ENCODE measurements around the gene MARS1.
"Not testable (repeated sequence)": the region's sequence is repeated elsewhere in the genome, so short reads cannot be mapped to it uniquely, and the experiment has no call there.

The MARS1 gene

DNA sequence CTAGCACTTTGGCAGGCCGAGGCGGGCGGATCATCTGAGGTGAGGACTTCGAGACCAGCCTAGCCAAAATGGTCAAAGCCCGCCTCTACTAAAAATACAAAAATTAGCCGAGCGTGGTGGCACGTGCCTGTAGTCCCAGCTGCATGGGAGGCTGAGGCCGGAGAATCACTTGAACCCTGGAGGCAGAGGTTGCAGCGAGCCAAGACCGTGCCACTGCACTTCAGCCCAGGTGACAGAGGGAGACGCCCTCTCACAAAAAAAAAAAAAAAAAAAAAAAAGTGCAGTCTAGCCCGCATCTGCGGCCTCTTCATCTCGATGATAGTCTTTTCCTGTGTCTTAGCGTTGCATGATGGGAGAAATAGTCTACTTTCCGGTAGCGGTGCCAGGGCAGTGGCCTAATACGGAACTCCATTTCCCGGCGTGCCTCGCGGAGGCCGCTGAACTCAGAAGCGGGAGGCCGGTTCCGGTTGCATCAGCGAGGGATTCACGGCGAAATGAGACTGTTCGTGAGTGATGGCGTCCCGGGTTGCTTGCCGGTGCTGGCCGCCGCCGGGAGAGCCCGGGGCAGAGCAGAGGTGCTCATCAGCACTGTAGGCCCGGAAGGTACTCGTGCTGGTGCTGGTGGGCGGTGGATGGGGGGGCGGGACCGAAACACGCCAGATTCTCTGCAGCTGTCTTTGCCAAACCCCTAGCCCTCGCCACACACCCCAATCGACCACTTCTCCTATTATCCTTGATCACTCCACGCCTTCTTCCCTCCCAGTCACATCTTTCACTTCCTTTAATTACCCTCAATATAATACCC is at the start of gene MARS1:
Gene MARS1 (plus strand): TSS at position 472 of the 805 bp plus-strand sequence. CDS start 23 bp downstream, at position 495.
- peak within 1 kb of the TSS; percentile 77 for H3K27ac ChIP-seq (ENCODE audit: low read depth, low read length)
- peak within 1 kb of the TSS; percentile 86 to 94 (median 88) for H3K4me3 ChIP-seq (ENCODE audit: low read depth in 1 of 5, low read length in 5 of 5)
- no peaks in the 10 kb centered on the region for H3K9me3 ChIP-seq (ENCODE audit: control insufficient read depth in 5 of 5, low read length in 5 of 5)
- peaks cover 0 to 20% (median 16%) of the 10 kb centered on the region in 5 donors for H3K4me1 ChIP-seq (ENCODE audit: control insufficient read depth in 5 of 5, insufficient read depth in 5 of 5, low read length in 5 of 5)
- H3K9ac ChIP-seq (ENCODE audit: low read length in 5 of 5): peak within 1 kb of the TSS; percentile 12 to 96 (median 89)
- H3K27me3 ChIP-seq (ENCODE audit: control insufficient read depth in 5 of 5, insufficient read depth in 4 of 5, low read length in 5 of 5): no peaks in the 10 kb centered on the region
- peaks cover 8 to 34% (median 31%) of the 10 kb centered on the region in 5 donors for H3K36me3 ChIP-seq (ENCODE audit: control insufficient read depth in 5 of 5, insufficient read depth in 5 of 5, low read length in 5 of 5)

DNA sequence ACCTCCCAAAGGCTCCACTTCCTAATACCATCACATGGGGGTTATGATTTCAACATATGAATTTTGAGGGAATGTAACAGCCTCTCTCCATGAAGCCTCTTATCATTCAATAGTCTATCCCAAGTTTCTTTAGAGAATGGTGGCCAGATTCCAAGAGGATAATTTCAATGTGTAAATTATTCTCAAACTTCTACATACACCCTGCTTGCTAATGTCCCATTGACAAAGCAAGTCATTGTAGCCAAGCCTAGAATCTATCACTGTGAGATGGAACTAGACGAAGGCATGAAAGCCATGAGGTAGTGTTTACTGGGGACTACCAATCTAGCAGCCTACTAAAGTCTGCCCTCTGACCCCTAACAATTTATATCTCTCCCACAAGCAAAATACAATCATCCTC is 49.5 kb upstream of the MARS1 start:
- H3K4me3 ChIP-seq (ENCODE audit: low read depth in 1 of 5, low read length in 5 of 5): no peak overlapping the region
- no peaks in the 10 kb centered on the region for H3K4me1 ChIP-seq (ENCODE audit: control insufficient read depth in 5 of 5, insufficient read depth in 5 of 5, low read length in 5 of 5)
- H3K9me3 ChIP-seq (ENCODE audit: control insufficient read depth in 5 of 5, low read length in 5 of 5): peaks cover 0 to 8% (median 0%) of the 10 kb centered on the region in 5 donors
- H3K36me3 ChIP-seq (ENCODE audit: control insufficient read depth in 5 of 5, insufficient read depth in 5 of 5, low read length in 5 of 5): no peaks in the 10 kb centered on the region
- H3K27ac ChIP-seq (ENCODE audit: low read depth, low read length): no peak overlapping the region
- H3K27me3 ChIP-seq (ENCODE audit: control insufficient read depth in 5 of 5, insufficient read depth in 4 of 5, low read length in 5 of 5): no peaks in the 10 kb centered on the region
- H3K9ac ChIP-seq (ENCODE audit: low read length in 5 of 5): no peak overlapping the region

DNA sequence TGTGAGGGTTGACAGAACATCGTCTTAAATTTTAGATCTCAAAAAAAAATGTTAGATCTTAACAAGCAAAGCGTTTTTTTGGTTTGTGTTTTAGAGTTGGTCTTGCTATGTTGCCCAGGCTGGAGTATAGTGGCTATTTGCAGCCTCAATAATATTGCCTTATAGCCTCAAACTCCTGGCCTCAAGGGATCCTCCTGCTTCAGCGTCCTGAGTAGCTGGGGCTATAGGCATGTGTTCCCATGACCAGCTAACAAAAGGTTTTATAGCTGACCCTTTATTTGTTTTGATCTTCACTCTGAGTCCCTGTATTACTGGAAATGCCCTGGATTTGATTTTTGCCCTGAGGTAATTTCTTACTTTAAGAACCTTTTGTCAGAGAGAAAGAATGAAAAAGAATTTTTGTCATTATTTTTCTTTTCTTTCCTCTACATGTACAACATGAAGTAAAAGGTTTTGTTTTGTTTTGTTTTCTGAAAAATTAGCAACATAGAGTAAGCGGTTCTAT is 48.1 kb upstream of the MARS1 start:
- H3K9ac ChIP-seq (ENCODE audit: low read length in 5 of 5): no peak overlapping the region
- H3K9me3 ChIP-seq (ENCODE audit: control insufficient read depth in 5 of 5, low read length in 5 of 5): peaks cover 0 to 8% (median 0%) of the 10 kb centered on the region in 5 donors
- no peak overlapping the region for H3K27ac ChIP-seq (ENCODE audit: low read depth, low read length)
- no peaks in the 10 kb centered on the region for H3K36me3 ChIP-seq (ENCODE audit: control insufficient read depth in 5 of 5, insufficient read depth in 5 of 5, low read length in 5 of 5)
- H3K27me3 ChIP-seq (ENCODE audit: control insufficient read depth in 5 of 5, insufficient read depth in 4 of 5, low read length in 5 of 5): no peaks in the 10 kb centered on the region
- no peaks in the 10 kb centered on the region for H3K4me1 ChIP-seq (ENCODE audit: control insufficient read depth in 5 of 5, insufficient read depth in 5 of 5, low read length in 5 of 5)
- no peak overlapping the region for H3K4me3 ChIP-seq (ENCODE audit: low read depth in 1 of 5, low read length in 5 of 5)

DNA sequence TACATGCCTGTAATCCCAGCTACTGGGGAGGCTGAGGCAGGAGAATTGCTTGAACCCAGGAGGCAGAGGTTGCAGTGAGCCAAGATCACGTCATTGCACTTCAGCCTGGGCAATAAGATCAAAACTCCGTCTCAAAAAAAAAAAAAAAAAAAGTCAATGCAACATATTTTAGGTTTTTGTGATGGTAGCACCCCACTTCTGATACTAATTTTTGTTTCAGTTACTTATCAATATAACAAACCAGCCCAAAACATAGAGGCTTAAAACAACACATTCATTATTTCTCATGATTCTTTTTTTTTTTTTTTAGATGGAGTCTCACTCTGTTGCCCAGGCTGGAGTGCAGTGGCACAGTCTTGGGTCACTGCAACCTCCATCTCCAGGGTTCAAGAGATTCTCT is 46.5 kb upstream of the MARS1 start:
- H3K9ac ChIP-seq (ENCODE audit: low read length in 5 of 5); H3K9me3 ChIP-seq (ENCODE audit: control insufficient read depth in 5 of 5, low read length in 5 of 5); H3K27me3 ChIP-seq (ENCODE audit: control insufficient read depth in 5 of 5, insufficient read depth in 4 of 5, low read length in 5 of 5); H3K36me3 ChIP-seq (ENCODE audit: control insufficient read depth in 5 of 5, insufficient read depth in 5 of 5, low read length in 5 of 5); H3K27ac ChIP-seq (ENCODE audit: low read depth, low read length); H3K4me1 ChIP-seq (ENCODE audit: control insufficient read depth in 5 of 5, insufficient read depth in 5 of 5, low read length in 5 of 5); H3K4me3 ChIP-seq (ENCODE audit: low read depth in 1 of 5, low read length in 5 of 5): not testable (repeated sequence)

DNA sequence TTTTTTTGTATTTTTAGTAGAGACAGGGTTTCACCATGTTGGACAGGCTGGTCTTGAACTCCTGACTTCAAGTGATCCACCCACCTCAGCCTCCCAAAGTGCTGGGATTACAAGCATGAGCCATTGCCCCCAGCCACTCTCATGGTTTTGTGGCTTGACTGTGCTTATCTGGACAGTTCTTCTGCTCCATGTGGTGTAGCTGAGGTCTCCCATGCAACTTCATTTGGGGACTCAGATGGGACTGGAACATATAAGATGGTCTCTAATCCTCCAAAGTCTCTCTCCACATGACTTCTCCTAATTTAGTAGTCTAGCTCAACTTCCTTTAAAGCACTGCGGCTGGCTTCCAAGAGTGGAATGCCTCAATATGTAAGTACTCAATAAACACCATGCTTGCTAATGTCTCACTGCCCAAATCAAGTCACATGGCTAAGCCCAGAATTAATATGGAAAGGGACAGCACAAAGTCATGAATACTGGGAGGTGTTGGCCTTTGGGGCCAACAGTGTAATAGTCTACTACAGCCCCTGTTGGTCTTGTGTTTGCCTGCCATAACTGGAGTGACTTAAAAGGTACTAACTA is 45.9 kb upstream of the MARS1 start:
- Histone ChIP-seq H3K4me1 (ENCODE audit: control insufficient read depth in 5 of 5, insufficient read depth in 5 of 5, low read length in 5 of 5) (no peaks in the 10 kb centered on the region), H3K27ac (ENCODE audit: low read depth, low read length) (no peak overlapping the region), H3K9me3 (ENCODE audit: control insufficient read depth in 5 of 5, low read length in 5 of 5) (peaks cover 0 to 8% (median 0%) of the 10 kb centered on the region in 5 donors), H3K9ac (ENCODE audit: low read length in 5 of 5) (no peak overlapping the region), H3K4me3 (ENCODE audit: low read depth in 1 of 5, low read length in 5 of 5) (no peak overlapping the region), H3K36me3 (ENCODE audit: control insufficient read depth in 5 of 5, insufficient read depth in 5 of 5, low read length in 5 of 5) (no peaks in the 10 kb centered on the region), H3K27me3 (ENCODE audit: control insufficient read depth in 5 of 5, insufficient read depth in 4 of 5, low read length in 5 of 5) (no peaks in the 10 kb centered on the region)

DNA sequence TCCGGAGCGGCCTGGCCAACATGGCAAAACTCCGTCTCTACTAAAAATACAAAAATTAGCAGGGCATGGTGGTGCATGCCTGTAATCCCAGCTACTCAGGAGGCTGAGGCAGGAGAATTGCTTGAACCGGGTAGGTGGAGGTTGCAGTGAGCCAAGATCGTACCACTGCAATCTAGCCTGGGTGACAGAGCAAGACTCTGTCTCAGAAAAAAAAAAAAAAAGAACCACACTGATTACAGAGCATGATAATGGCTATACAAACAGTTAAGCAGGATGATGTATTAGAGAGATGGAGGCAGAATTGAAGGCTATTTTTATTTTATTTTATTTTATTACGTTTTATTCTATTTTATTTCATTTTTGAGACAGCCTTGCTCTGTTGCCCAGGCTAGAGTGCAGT is 43.5 kb upstream of the MARS1 start:
- not testable (repeated sequence) for H3K36me3 ChIP-seq (ENCODE audit: control insufficient read depth in 5 of 5, insufficient read depth in 5 of 5, low read length in 5 of 5); H3K27me3 ChIP-seq (ENCODE audit: control insufficient read depth in 5 of 5, insufficient read depth in 4 of 5, low read length in 5 of 5); H3K9me3 ChIP-seq (ENCODE audit: control insufficient read depth in 5 of 5, low read length in 5 of 5); H3K9ac ChIP-seq (ENCODE audit: low read length in 5 of 5); H3K4me3 ChIP-seq (ENCODE audit: low read depth in 1 of 5, low read length in 5 of 5); H3K27ac ChIP-seq (ENCODE audit: low read depth, low read length); H3K4me1 ChIP-seq (ENCODE audit: control insufficient read depth in 5 of 5, insufficient read depth in 5 of 5, low read length in 5 of 5)

DNA sequence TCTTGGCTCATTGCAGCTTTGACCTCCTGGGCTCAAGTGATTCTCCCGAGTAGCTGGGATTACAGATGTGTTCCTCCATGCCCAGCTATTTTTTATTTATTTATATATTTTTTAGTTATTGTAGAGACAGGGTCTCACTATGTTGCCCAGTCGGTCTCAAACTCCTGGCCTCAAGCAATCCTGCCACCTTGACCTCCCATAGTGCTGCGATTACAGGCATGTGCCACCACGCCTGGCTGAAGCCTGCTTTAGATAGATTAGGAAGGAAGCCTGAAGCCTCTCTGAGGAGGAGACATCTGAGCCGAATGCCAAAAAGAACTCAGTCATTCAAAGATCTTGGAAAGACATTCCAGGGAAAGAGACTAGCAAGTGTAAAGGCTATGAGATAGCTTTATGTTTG is 43.1 kb upstream of the MARS1 start:
- Histone ChIP-seq H3K4me1 (ENCODE audit: control insufficient read depth in 5 of 5, insufficient read depth in 5 of 5, low read length in 5 of 5) (no peaks in the 10 kb centered on the region), H3K9ac (ENCODE audit: low read length in 5 of 5) (no peak overlapping the region), H3K36me3 (ENCODE audit: control insufficient read depth in 5 of 5, insufficient read depth in 5 of 5, low read length in 5 of 5) (no peaks in the 10 kb centered on the region), H3K9me3 (ENCODE audit: control insufficient read depth in 5 of 5, low read length in 5 of 5) (peaks cover 0 to 8% (median 0%) of the 10 kb centered on the region in 5 donors), H3K27me3 (ENCODE audit: control insufficient read depth in 5 of 5, insufficient read depth in 4 of 5, low read length in 5 of 5) (no peaks in the 10 kb centered on the region), H3K4me3 (ENCODE audit: low read depth in 1 of 5, low read length in 5 of 5) (no peak overlapping the region), H3K27ac (ENCODE audit: low read depth, low read length) (no peak overlapping the region)

DNA sequence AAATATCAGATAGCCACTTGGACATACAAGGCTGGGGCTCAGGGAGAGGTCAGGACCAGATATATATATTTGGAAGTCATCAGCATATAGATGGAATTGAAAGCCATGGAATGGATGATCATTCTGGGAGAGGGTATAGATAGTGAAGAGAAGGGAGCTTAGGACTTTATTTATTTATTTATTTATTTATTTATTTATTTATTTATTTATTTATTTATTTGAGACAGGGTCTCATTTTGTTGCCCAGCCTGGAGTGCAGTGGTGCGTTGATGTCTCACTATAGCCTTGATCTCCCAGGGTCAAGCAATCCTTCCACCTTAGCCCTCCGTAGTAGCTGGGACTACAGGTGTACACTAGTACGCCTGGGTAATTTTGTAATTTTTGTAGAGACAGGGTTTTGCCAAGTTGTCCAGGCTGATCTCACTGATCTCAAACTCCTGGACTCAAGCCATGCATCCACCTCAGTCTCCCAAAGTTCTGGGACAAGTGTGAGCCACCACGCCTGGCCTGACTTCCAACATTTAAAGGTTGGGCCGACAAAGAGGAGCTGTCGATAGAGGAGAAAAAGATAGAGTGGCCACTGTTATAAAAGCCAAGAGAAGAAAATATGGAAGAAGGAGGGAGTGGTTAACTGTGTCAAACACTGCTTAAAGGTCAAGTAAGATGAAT is 41.4 kb upstream of the MARS1 start:
- Histone ChIP-seq H3K9ac (ENCODE audit: low read length in 5 of 5) (no peak overlapping the region), H3K36me3 (ENCODE audit: control insufficient read depth in 5 of 5, insufficient read depth in 5 of 5, low read length in 5 of 5) (no peaks in the 10 kb centered on the region), H3K4me1 (ENCODE audit: control insufficient read depth in 5 of 5, insufficient read depth in 5 of 5, low read length in 5 of 5) (no peaks in the 10 kb centered on the region), H3K27ac (ENCODE audit: low read depth, low read length) (no peak overlapping the region), H3K27me3 (ENCODE audit: control insufficient read depth in 5 of 5, insufficient read depth in 4 of 5, low read length in 5 of 5) (peaks cover 0 to 4% (median under 1%) of the 10 kb centered on the region in 5 donors), H3K4me3 (ENCODE audit: low read depth in 1 of 5, low read length in 5 of 5) (no peak overlapping the region), H3K9me3 (ENCODE audit: control insufficient read depth in 5 of 5, low read length in 5 of 5) (peaks cover 0 to 6% (median 0%) of the 10 kb centered on the region in 5 donors)

DNA sequence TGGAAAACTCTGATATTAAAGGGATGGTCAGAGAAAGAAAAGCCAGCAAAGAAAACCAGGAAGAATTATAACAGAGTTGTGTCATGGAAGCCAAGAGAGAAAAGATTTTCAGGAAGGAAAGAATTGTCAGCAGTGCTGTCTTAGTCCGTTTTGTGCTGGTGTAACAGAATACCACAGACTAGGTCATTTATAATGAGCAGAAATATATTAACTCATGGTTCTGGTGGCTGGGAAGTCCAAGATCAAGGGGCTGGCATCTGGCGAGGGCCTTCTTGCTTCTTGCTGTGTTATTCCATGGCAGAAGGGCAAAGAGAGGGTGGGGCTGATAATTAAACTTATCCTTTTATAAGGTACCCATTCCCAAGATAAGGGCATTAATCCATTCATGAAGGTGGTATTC is 39.2 kb upstream of the MARS1 start:
- Histone ChIP-seq H3K4me3 (ENCODE audit: low read depth in 1 of 5, low read length in 5 of 5) (no peak overlapping the region), H3K27ac (ENCODE audit: low read depth, low read length) (no peak overlapping the region), H3K4me1 (ENCODE audit: control insufficient read depth in 5 of 5, insufficient read depth in 5 of 5, low read length in 5 of 5) (no peaks in the 10 kb centered on the region), H3K36me3 (ENCODE audit: control insufficient read depth in 5 of 5, insufficient read depth in 5 of 5, low read length in 5 of 5) (no peaks in the 10 kb centered on the region), H3K9me3 (ENCODE audit: control insufficient read depth in 5 of 5, low read length in 5 of 5) (no peaks in the 10 kb centered on the region), H3K27me3 (ENCODE audit: control insufficient read depth in 5 of 5, insufficient read depth in 4 of 5, low read length in 5 of 5) (peaks cover 0 to 7% (median 4%) of the 10 kb centered on the region in 5 donors), H3K9ac (ENCODE audit: low read length in 5 of 5) (no peak overlapping the region)

DNA sequence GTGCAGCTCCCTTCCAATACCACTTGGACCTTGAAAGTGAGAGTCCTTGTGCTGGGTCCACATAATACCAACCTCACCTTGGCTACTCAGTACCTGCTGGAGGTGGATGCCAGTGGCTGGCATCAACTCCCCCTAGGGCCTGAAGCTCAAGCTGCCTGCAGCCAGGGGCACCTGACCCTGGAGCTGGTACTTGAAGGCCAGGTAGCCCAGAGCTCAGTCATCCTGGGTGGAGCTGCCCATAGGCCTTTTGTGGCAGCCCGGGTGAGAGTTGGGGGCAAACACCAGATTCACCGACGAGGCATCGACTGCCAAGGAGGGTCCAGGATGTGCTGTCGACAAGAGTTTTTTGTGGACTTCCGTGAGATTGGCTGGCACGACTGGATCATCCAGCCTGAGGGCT is 38.5 kb upstream of the MARS1 start:
- Histone ChIP-seq H3K9ac (ENCODE audit: low read length in 5 of 5) (no peak overlapping the region), H3K9me3 (ENCODE audit: control insufficient read depth in 5 of 5, low read length in 5 of 5) (no peaks in the 10 kb centered on the region), H3K27ac (ENCODE audit: low read depth, low read length) (no peak overlapping the region), H3K36me3 (ENCODE audit: control insufficient read depth in 5 of 5, insufficient read depth in 5 of 5, low read length in 5 of 5) (no peaks in the 10 kb centered on the region), H3K4me3 (ENCODE audit: low read depth in 1 of 5, low read length in 5 of 5) (no peak overlapping the region), H3K4me1 (ENCODE audit: control insufficient read depth in 5 of 5, insufficient read depth in 5 of 5, low read length in 5 of 5) (no peaks in the 10 kb centered on the region), H3K27me3 (ENCODE audit: control insufficient read depth in 5 of 5, insufficient read depth in 4 of 5, low read length in 5 of 5) (peaks cover 0 to 7% (median 4%) of the 10 kb centered on the region in 5 donors)
